Retinal pigment epithelial cell (primary cell): Measurements from ENCODE around the gene MGMT.

Experiments
- DNase-seq: peaks from one replicate; pipeline ENCODE4 v3.0.0-alpha.2; 2010; ENCODE audit warnings: low read depth
- H3K4me3 ChIP-seq: 2 replicates; pipeline ENCODE4 v1.5.1; 2011; ENCODE audit warnings: mild to moderate bottlenecking, low read length, control low read depth, moderate library complexity
- CTCF ChIP-seq: conservative IDR thresholded peaks from 2 replicates; pipeline ENCODE4 v1.5.1; 2011; ENCODE audit warnings: low read depth, low read length, control low read depth, inconsistent platforms

The MGMT gene

GRCh38 chr10:129465796-129466702 lies 992 bp upstream of the MGMT start:
- DNase-seq = no peak
- H3K4me3 ChIP-seq = peak overlapping the region; percentile 54
- TF ChIP-seq CTCF = no peak

GRCh38 chr10:129467359-129468064 lies 471 bp downstream of the MGMT start:
- no peak for DNase-seq
- peak overlapping the region; percentile 76 for H3K4me3 ChIP-seq
- no peak for TF ChIP-seq CTCF

GRCh38 chr10:129468187-129468586 lies 1.1 kb downstream of the MGMT start:
- H3K4me3 ChIP-seq = no peak overlapping the region
- DNase-seq = no peak
- no peak for TF ChIP-seq CTCF

GRCh38 chr10:129470103-129470851 lies 3.2 kb downstream of the MGMT start:
- DNase-seq = no peak
- no peak for TF ChIP-seq CTCF
- H3K4me3 ChIP-seq = no peak overlapping the region

GRCh38 chr10:129471447-129472175 lies 4.6 kb downstream of the MGMT start:
- no peak for DNase-seq
- no peak overlapping the region for H3K4me3 ChIP-seq
- TF ChIP-seq CTCF = no peak

GRCh38 chr10:129472696-129473555 lies 5.9 kb downstream of the MGMT start:
- H3K4me3 ChIP-seq = no peak overlapping the region
- no peak for DNase-seq
- no peak for TF ChIP-seq CTCF
